ENCODE measurements around the gene SLIT3. TPM values are rescaled to one million over a fixed set of nuclear protein-coding genes. Genes with fewer than 3 reads are reported as not detected.

SLIT3 gene
- total and polyA plus RNA-seq, 9 of the 15 experiments (the other 6 are each of a cell fraction or from before 2014, with no cell fraction given), result 0.01 to 0.04 TPM; not detected in 7

DNA sequence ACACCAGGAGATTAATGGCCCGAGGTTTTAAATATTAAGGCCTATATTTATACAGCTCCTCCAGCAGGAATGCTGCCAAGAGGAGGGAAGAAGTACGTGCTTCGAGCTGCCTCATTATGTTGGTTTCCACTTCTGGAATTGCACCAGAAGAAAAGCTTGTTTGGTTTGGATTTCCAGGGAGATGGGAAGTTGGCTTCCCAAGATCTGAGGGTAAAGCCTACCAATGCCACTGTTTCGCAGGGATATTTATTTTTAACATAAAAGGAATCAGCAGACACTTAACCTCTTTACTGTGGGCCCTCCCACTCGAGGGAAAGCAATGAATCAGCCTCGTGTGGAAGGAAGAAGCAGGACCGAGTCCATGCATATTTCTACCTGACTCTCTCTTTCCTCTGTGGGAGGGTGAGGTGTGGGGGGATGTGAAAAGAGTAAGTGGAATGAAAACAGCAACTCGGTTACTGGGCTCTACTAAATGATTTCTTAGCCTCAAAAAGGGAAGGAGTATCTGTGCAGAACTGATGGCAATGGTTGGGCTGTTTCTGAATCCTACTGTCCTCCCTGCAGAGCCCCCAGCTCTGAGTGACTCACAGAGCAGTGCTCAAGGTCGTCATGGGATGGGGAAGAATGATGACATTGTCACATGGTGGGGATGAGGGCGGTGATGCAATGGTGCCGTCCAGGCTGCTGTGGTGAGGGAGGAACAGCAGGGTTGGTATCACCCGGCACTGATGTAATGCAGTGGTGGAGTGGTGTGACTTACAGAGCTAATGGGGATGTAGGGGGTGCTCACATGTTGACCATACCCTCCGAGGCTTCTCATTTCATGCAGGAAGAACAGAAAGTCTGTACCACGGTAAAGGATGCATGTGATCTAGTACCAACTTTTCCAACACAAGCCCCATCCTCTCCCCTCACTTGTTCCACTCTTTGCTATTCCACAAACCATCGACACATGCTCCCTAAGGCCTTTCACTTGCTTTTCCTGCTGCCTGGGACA is 506.8 kb downstream of the SLIT3 start (continued):
- TF ChIP-seq FOXA3 (CRISPR knock-in tag; conservative IDR thresholded peaks at IDR 0.05 in 1 of 2, IDR thresholded peaks at IDR 0.05 in 1 of 2) (no peak), TEAD2 (tag; IDR thresholded peaks at IDR 0.05) (no peak), MED1 (CRISPR knock-in tag; IDR thresholded peaks at IDR 0.05; ENCODE audit: borderline replicate concordance) (no peak), SMAD2 (IDR thresholded peaks at IDR 0.05; ENCODE audit: low read depth, low read length) (no peak), PHB (CRISPR knock-in tag; IDR thresholded peaks at IDR 0.05) (no peak), TCF7L2 (IDR thresholded peaks at IDR 0.05; ENCODE audit: low read depth, low read length) (no peak), CEBPG (CRISPR knock-in tag; IDR thresholded peaks at IDR 0.05) (0 out of 2 replicates have a peak, but pooled peaks have one; percentile 34), CEBPG (tag; conservative IDR thresholded peaks at IDR 0.05 in 1 of 2, IDR thresholded peaks at IDR 0.05 in 1 of 2) (peak; percentile 93 to 98), POLR2G (IDR thresholded peaks at IDR 0.05; ENCODE audit: low read depth, low read length) (no peak), HNRNPLL (IDR thresholded peaks at IDR 0.05; ENCODE audit: low read depth, low read length, poor library complexity, severe bottlenecking) (no peak), ZNF584 (CRISPR knock-in tag; IDR thresholded peaks at IDR 0.05; ENCODE audit: low read depth) (peak; percentile 93)
- TF ChIP-seq, protein P1, sequence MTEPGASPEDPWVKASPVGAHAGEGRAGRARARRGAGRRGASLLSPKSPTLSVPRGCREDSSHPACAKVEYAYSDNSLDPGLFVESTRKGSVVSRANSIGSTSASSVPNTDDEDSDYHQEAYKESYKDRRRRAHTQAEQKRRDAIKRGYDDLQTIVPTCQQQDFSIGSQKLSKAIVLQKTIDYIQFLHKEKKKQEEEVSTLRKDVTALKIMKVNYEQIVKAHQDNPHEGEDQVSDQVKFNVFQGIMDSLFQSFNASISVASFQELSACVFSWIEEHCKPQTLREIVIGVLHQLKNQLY (CRISPR knock-in tag; conservative IDR thresholded peaks at IDR 0.05), result no peak
- TF ChIP-seq, protein P2, sequence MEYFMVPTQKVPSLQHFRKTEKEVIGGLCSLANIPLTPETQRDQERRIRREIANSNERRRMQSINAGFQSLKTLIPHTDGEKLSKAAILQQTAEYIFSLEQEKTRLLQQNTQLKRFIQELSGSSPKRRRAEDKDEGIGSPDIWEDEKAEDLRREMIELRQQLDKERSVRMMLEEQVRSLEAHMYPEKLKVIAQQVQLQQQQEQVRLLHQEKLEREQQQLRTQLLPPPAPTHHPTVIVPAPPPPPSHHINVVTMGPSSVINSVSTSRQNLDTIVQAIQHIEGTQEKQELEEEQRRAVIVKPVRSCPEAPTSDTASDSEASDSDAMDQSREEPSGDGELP (CRISPR knock-in tag; IDR thresholded peaks at IDR 0.05; ENCODE audit: borderline replicate concordance), result no peak
- TF ChIP-seq, protein P3, sequence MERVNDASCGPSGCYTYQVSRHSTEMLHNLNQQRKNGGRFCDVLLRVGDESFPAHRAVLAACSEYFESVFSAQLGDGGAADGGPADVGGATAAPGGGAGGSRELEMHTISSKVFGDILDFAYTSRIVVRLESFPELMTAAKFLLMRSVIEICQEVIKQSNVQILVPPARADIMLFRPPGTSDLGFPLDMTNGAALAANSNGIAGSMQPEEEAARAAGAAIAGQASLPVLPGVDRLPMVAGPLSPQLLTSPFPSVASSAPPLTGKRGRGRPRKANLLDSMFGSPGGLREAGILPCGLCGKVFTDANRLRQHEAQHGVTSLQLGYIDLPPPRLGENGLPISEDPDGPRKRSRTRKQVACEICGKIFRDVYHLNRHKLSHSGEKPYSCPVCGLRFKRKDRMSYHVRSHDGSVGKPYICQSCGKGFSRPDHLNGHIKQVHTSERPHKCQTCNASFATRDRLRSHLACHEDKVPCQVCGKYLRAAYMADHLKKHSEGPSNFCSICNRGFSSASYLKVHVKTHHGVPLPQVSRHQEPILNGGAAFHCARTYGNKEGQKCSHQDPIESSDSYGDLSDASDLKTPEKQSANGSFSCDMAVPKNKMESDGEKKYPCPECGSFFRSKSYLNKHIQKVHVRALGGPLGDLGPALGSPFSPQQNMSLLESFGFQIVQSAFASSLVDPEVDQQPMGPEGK (CRISPR knock-in tag; IDR thresholded peaks at IDR 0.05; ENCODE audit: borderline replicate concordance), result peak; percentile 58; the same call in 1 of the 2 replicates
- TF ChIP-seq, protein P4, sequence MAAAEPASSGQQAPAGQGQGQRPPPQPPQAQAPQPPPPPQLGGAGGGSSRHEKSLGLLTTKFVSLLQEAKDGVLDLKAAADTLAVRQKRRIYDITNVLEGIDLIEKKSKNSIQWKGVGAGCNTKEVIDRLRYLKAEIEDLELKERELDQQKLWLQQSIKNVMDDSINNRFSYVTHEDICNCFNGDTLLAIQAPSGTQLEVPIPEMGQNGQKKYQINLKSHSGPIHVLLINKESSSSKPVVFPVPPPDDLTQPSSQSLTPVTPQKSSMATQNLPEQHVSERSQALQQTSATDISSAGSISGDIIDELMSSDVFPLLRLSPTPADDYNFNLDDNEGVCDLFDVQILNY (CRISPR knock-in tag; IDR thresholded peaks at IDR 0.05), result no peak
- TF ChIP-seq, protein P5, sequence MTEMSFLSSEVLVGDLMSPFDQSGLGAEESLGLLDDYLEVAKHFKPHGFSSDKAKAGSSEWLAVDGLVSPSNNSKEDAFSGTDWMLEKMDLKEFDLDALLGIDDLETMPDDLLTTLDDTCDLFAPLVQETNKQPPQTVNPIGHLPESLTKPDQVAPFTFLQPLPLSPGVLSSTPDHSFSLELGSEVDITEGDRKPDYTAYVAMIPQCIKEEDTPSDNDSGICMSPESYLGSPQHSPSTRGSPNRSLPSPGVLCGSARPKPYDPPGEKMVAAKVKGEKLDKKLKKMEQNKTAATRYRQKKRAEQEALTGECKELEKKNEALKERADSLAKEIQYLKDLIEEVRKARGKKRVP (CRISPR knock-in tag; IDR thresholded peaks at IDR 0.05), result 0 out of 2 replicates have a peak, but pooled peaks have one; percentile 45
- TF ChIP-seq, protein P6, sequence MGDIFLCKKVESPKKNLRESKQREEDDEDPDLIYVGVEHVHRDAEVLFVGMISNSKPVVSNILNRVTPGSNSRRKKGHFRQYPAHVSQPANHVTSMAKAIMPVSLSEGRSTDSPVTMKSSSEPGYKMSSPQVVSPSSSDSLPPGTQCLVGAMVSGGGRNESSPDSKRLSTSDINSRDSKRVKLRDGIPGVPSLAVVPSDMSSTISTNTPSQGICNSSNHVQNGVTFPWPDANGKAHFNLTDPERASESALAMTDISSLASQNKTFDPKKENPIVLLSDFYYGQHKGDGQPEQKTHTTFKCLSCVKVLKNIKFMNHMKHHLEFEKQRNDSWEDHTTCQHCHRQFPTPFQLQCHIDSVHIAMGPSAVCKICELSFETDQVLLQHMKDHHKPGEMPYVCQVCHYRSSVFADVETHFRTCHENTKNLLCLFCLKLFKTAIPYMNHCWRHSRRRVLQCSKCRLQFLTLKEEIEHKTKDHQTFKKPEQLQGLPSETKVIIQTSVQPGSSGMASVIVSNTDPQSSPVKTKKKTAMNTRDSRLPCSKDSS (IDR thresholded peaks at IDR 0.05; ENCODE audit: low read depth, partially characterized antibody), result no peak
